H1 (cell line): ENCODE measurements around the gene ATG5. TPM values are rescaled to one million over a fixed set of nuclear protein-coding genes. Genes with fewer than 3 reads are reported as not detected.

ENCODE experiments used
- CTCF ChIA-PET: fragments of 300-600 bp; sonication (Branson Sonifier 250); formaldehyde crosslinking; loops from one replicate; lab custom pipeline; 2021; ENCODE audit not compliant: partially characterized antibody; lab: Charles Lee
- POLR2A ChIA-PET: fragments of 300-600 bp; sonication (Branson Sonifier 250); formaldehyde crosslinking; loops from one replicate; lab custom pipeline; 2021; ENCODE audit warnings: inconsistent platforms; ENCODE audit not compliant: partially characterized antibody; lab: Charles Lee
- DNase-seq, 2 experiments: peaks; one replicate each; pipeline versions ENCODE4 v3.0.0 to v3.0.0-alpha.2; 2010 to 2022; ENCODE audit warnings: low spot score in 2 of 2, low read depth in 1 of 2, mixed read lengths in 1 of 2
- FAIRE-seq: peaks from 2 replicates; lab custom pipeline; 2011; peaks lifted over from hg19 to GRCh38; lab: Jason Lieb, UNC
- H2AFZ ChIP-seq: 2 replicates; pipeline ENCODE4 v1.8.1; 2012; ENCODE audit warnings: low read length, inconsistent platforms
- H2AK5ac ChIP-seq: 2 replicates; pipeline ENCODE4 v1.6.1; 2013; ENCODE audit warnings: low read depth, low read length
- H2BK120ac ChIP-seq: replicated peaks from 2 replicates; pipeline ENCODE3; 2013; ENCODE audit warnings: low read depth, low read length, inconsistent platforms
- H2BK12ac ChIP-seq: 2 replicates; pipeline ENCODE4 v1.6.1; 2013; ENCODE audit warnings: low read depth, low read length
- H2BK15ac ChIP-seq: 2 replicates; pipeline ENCODE4 v1.6.1; 2013; ENCODE audit warnings: low read length
- H2BK20ac ChIP-seq: 2 replicates; pipeline ENCODE4 v1.6.1; 2013; ENCODE audit warnings: low read length
- H2BK5ac ChIP-seq: 2 replicates; pipeline ENCODE4 v1.6.1; 2013; ENCODE audit warnings: low read depth, low read length
- H3K14ac ChIP-seq: 2 replicates; pipeline ENCODE4 v1.6.1; 2013; ENCODE audit warnings: inconsistent platforms; ENCODE audit not compliant: insufficient read length
- H3K18ac ChIP-seq: 2 replicates; pipeline ENCODE4 v1.6.1; 2013; ENCODE audit warnings: low read length; ENCODE audit errors: extremely low read depth
- H3K23ac ChIP-seq: 2 replicates; pipeline ENCODE4 v1.6.1; 2013; ENCODE audit warnings: inconsistent platforms; ENCODE audit not compliant: insufficient read length
- H3K23me2 ChIP-seq: 2 replicates; pipeline ENCODE4 v1.6.1; 2013; ENCODE audit warnings: low read depth, low read length
- H3K27ac ChIP-seq: 2 replicates; pipeline ENCODE4 v1.6.1; 2011; ENCODE audit warnings: low read depth, low read length, inconsistent platforms
- H3K27me3 ChIP-seq, 4 experiments: replicated peaks in 1 of 4; 1 replicate in 1 of 4; 2 replicates in 3 of 4; pipeline versions ENCODE4 v1.6.1 to v1.8.1; 2011 to 2013; ENCODE audit warnings: low read length in 3 of 4, mild to moderate bottlenecking in 3 of 4, inconsistent platforms in 2 of 4, mixed read lengths in 2 of 4, moderate library complexity in 1 of 4; ENCODE audit not compliant: control insufficient read depth in 3 of 4, insufficient read depth in 3 of 4; ENCODE audit errors: extremely low read depth in 1 of 4
- H3K36me3 ChIP-seq, 4 experiments: 2 replicates each; pipeline versions ENCODE4 v1.6.1 to v1.8.1; 2011 to 2013; ENCODE audit warnings: mild to moderate bottlenecking in 4 of 4, low read length in 3 of 4, moderate library complexity in 2 of 4, control low read depth in 1 of 4, inconsistent platforms in 1 of 4; ENCODE audit not compliant: insufficient read depth in 4 of 4, control insufficient read depth in 2 of 4
- H3K4ac ChIP-seq: replicated peaks from 2 replicates; pipeline ENCODE3; 2013; ENCODE audit warnings: low read length, low read depth, mixed read lengths, inconsistent platforms; ENCODE audit not compliant: insufficient read length
- H3K4me1 ChIP-seq, 4 experiments: replicated peaks in 1 of 4; 1 replicate in 1 of 4; 2 replicates in 3 of 4; pipeline versions ENCODE4 v1.6.1 to v1.8.1; 2011 to 2013; ENCODE audit warnings: low read length in 3 of 4, inconsistent platforms in 2 of 4, mixed read lengths in 1 of 4; ENCODE audit not compliant: insufficient read depth in 4 of 4, control insufficient read depth in 3 of 4
- H3K4me2 ChIP-seq, 2 experiments: 2 replicates each; pipeline versions ENCODE4 v1.6.1 to v1.8.1; 2011 to 2013; ENCODE audit warnings: low read depth in 2 of 2, low read length in 2 of 2, control low read depth in 1 of 2, inconsistent platforms in 1 of 2, mild to moderate bottlenecking in 1 of 2; ENCODE audit not compliant: insufficient read depth in 1 of 2
- H3K4me3 ChIP-seq, 4 experiments: fragments of 200-600, 300-600 bp in 1 of 4; sonication (generic), shearing (Covaris generic), sonication (Bioruptor Twin) in 1 of 4; 2 replicates each; pipeline versions ENCODE4 v1.5.1 to v1.8.1; 2011 to 2016; ENCODE audit warnings: low read length in 4 of 4, low read depth in 3 of 4, control low read depth in 2 of 4, inconsistent platforms in 2 of 4, mild to moderate bottlenecking in 2 of 4, mixed read lengths in 1 of 4, moderate library complexity in 1 of 4; ENCODE audit not compliant: insufficient read depth in 2 of 4; ENCODE audit errors: extremely low read depth in 1 of 4
- H3K56ac ChIP-seq: replicated peaks from 2 replicates; pipeline ENCODE3; 2013; ENCODE audit warnings: low read depth, mild to moderate bottlenecking, mixed read lengths, low read length, inconsistent platforms; ENCODE audit not compliant: insufficient read length
- H3K79me1 ChIP-seq: 2 replicates; pipeline ENCODE4 v1.6.1; 2013; ENCODE audit warnings: low read depth, low read length, control low read depth
- H3K79me2 ChIP-seq, 2 experiments: 2 replicates each; pipeline versions ENCODE4 v1.6.1 to v1.8.1; 2012 to 2013; ENCODE audit warnings: low read length in 2 of 2, mild to moderate bottlenecking in 2 of 2, inconsistent platforms in 1 of 2; ENCODE audit not compliant: insufficient read depth in 2 of 2, control insufficient read depth in 1 of 2
- H3K9ac ChIP-seq, 4 experiments: replicated peaks in 1 of 4; 1 replicate in 1 of 4; 2 replicates in 3 of 4; pipeline versions ENCODE4 v1.6.1 to v1.8.1; 2011 to 2013; ENCODE audit warnings: low read depth in 3 of 4, low read length in 3 of 4, control low read depth in 2 of 4, mild to moderate bottlenecking in 2 of 4, moderate library complexity in 2 of 4, inconsistent platforms in 1 of 4; ENCODE audit errors: extremely low read depth in 1 of 4
- H3K9me3 ChIP-seq, 2 experiments: 2 replicates each; pipeline versions ENCODE4 v1.6.1 to v1.8.1; 2012 to 2013; ENCODE audit warnings: mild to moderate bottlenecking in 2 of 2, moderate library complexity in 2 of 2, control low read depth in 1 of 2, inconsistent platforms in 1 of 2, low read depth in 1 of 2, low read length in 1 of 2, mixed read lengths in 1 of 2; ENCODE audit not compliant: insufficient read depth in 2 of 2
- H4K20me1 ChIP-seq, 2 experiments: replicated peaks in 1 of 2; 2 replicates each; pipeline versions ENCODE3 to v1.8.1; 2011 to 2013; ENCODE audit warnings: inconsistent platforms in 2 of 2, low read length in 2 of 2, mild to moderate bottlenecking in 1 of 2; ENCODE audit not compliant: insufficient read depth in 2 of 2, control insufficient read depth in 1 of 2
- H4K5ac ChIP-seq: 2 replicates; pipeline ENCODE4 v1.6.1; 2013; ENCODE audit warnings: low read length, low read depth, mixed read lengths, inconsistent platforms; ENCODE audit not compliant: insufficient read length
- H4K8ac ChIP-seq: 2 replicates; pipeline ENCODE4 v1.8.0; 2013; ENCODE audit warnings: mild to moderate bottlenecking, moderate library complexity, low read length, inconsistent platforms; ENCODE audit not compliant: insufficient read depth; ENCODE audit errors: extremely low read depth
- H4K91ac ChIP-seq: replicated peaks from 2 replicates; pipeline ENCODE3; 2013; ENCODE audit warnings: low read length, mixed read lengths, inconsistent platforms; ENCODE audit not compliant: insufficient read length
- TBP ChIP-seq: IDR thresholded peaks from 2 replicates; pipeline ENCODE4 v1.6.1; 2011; ENCODE audit warnings: low read depth, low read length, improper control_type of control experiment
- polyA plus RNA-seq, 7 experiments: library from polyadenylated mRNA; depleted of rRNA in 3 of 7; stranded (reverse) in 5 of 7; unstranded in 2 of 7; fragments of >200 nt in 5 of 7; fragments of 200-250 nt in 2 of 7; gene quantifications; 1 replicate in 5 of 7; 2 replicates in 1 of 7; 4 replicates in 1 of 7; pipeline versions ENCODE4 v1.2.1 to v1.2.3, GENCODE V29; 2011 to 2013; ENCODE audit warnings: missing spikeins in 2 of 7, mixed read lengths in 2 of 7
- total RNA-seq: library from RNA; stranded (reverse); fragmentation: NEBNext Ultra II Directional; extraction: Animal tissue kit (Norgen Biotek cat#: 25700); gene quantifications from 2 replicates; pipeline ENCODE4 v1.2.1, GENCODE V29; 2021
- TF ChIP-seq, protein P1 (sequence below), 3 experiments: IDR thresholded peaks; 1 replicate in 2 of 3; 2 replicates in 1 of 3; pipeline versions ENCODE4 v1.5.1 to v1.6.1; 2011; ENCODE audit warnings: low read length in 3 of 3, mild to moderate bottlenecking in 3 of 3, inconsistent platforms in 2 of 3, low read depth in 1 of 3, moderate library complexity in 1 of 3; ENCODE audit not compliant: insufficient read depth in 1 of 3; ENCODE audit errors: control extremely low read depth in 1 of 3

Gene ATG5
- total and polyA plus RNA-seq, 2 of the 8 experiments (the other 6 are each of a cell fraction or from before 2014, with no cell fraction given) = 18.2 to 39.0 TPM

DNA sequence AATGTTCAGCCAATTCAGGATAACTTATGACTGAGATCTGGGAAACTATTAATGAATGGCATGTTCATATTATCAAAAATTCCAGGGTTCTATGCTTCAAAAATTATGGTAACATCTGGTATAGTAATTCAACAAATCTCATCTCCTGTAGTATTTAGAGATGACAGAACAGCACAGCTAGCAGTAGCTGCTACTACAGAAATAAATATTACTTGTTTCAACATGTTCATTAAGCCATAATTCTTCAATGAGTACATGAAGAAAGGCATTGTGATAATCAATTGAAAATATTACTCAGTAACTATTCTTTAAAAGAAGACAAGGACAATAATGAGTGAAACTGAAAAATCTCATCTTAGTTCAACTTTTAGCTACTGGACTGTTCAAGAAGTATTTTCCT lies 66.8 kb downstream of the ATG5 start:
- Histone ChIP-seq H3K79me2 (peaks cover 0 to 25% of the 10 kb centered on the region in 2 experiments; a peak in 2 of 4 replicates), H3K14ac (no peak overlapping the region), H3K9me3 (no peaks in the 10 kb centered on the region), H2BK5ac (no peak overlapping the region), H3K18ac (no peak overlapping the region), H3K36me3 (no peaks in the 10 kb centered on the region), H3K56ac (no peak overlapping the region), H2AK5ac (no peak overlapping the region), H3K27ac (no peak overlapping the region), H3K27me3 (no peaks in the 10 kb centered on the region), H3K4me2 (no peak overlapping the region), H2AFZ (no peak overlapping the region), H3K4me1 (no peaks in the 10 kb centered on the region), H2BK12ac (no peak overlapping the region), H3K23me2 (no peaks in the 10 kb centered on the region), H4K8ac (no peak overlapping the region), H3K4me3 (no peak overlapping the region), H3K79me1 (peaks cover 3% of the 10 kb centered on the region; the same call in 1 of the 2 replicates), H4K5ac (no peak overlapping the region), H2BK120ac (no peak overlapping the region), H2BK15ac (no peak overlapping the region), H2BK20ac (no peak overlapping the region), H3K9ac (no peak overlapping the region), H3K4ac (no peak overlapping the region), H4K91ac (no peak overlapping the region), H3K23ac (no peak overlapping the region), H4K20me1 (no peaks in the 10 kb centered on the region)
- POLR2A ChIA-PET = interaction anchor here (0.6 to 0.7 kb wide), 2 partner anchors 294 to 1122 kb away, joined by 3 to 5 read pairs; no protein-coding TSS in a partner anchor
- TF ChIP-seq, protein P1, sequence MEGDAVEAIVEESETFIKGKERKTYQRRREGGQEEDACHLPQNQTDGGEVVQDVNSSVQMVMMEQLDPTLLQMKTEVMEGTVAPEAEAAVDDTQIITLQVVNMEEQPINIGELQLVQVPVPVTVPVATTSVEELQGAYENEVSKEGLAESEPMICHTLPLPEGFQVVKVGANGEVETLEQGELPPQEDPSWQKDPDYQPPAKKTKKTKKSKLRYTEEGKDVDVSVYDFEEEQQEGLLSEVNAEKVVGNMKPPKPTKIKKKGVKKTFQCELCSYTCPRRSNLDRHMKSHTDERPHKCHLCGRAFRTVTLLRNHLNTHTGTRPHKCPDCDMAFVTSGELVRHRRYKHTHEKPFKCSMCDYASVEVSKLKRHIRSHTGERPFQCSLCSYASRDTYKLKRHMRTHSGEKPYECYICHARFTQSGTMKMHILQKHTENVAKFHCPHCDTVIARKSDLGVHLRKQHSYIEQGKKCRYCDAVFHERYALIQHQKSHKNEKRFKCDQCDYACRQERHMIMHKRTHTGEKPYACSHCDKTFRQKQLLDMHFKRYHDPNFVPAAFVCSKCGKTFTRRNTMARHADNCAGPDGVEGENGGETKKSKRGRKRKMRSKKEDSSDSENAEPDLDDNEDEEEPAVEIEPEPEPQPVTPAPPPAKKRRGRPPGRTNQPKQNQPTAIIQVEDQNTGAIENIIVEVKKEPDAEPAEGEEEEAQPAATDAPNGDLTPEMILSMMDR (IDR thresholded peaks at IDR 0.05; ENCODE audit: control extremely low read depth in 1 of 3, insufficient read depth in 1 of 3, low read depth in 1 of 3, low read length in 3 of 3) = no peak
- no peak for TF ChIP-seq TBP
- DNase-seq (no peak), FAIRE-seq (no peak)
- CTCF ChIA-PET = interaction anchor here (0.5 to 1.7 kb wide), 7 partner anchors 31 to 805 kb away, joined by 3 to 5 read pairs (median 3); no protein-coding TSS in a partner anchor
